GM19372 (cell line): ENCODE data around the gene SPRTN.

Source experiments
- ATAC-seq: cut with Tn5 transposase; IDR thresholded peaks from one replicate; pipeline ENCODE4 v1.9.1; 2021; ENCODE audit warnings: mild to moderate bottlenecking, low read depth, moderate library complexity; ENCODE audit not compliant: unreplicated experiment

SPRTN gene

GRCh38 chr1:231372501-231372900 is 34.4 kb downstream of the SPRTN start:
- ATAC-seq: no peak

GRCh38 chr1:231374394-231374793 is 36.3 kb downstream of the SPRTN start:
- ATAC-seq: no peak

- no peak for ATAC-seq
These were observed 38.0 kb downstream of the SPRTN start for GRCh38 chr1:231376101-231376500.

- peak; percentile 67 for ATAC-seq
These were observed 38.9 kb downstream of the SPRTN start for GRCh38 chr1:231376875-231377549.

- no peak for ATAC-seq
These were observed 43.6 kb downstream of the SPRTN start for GRCh38 chr1:231381729-231382128.

- no peak for ATAC-seq
These were observed 44.3 kb downstream of the SPRTN start for GRCh38 chr1:231382426-231382825.

GRCh38 chr1:231383159-231383860 is 45.2 kb downstream of the SPRTN start:
- ATAC-seq: no peak

- ATAC-seq: no peak
These were observed 46.8 kb downstream of the SPRTN start for GRCh38 chr1:231384696-231385415.

- ATAC-seq: no peak
These were observed 47.3 kb downstream of the SPRTN start for GRCh38 chr1:231385416-231385748.

GRCh38 chr1:231386466-231386865 is 48.4 kb downstream of the SPRTN start:
- no peak for ATAC-seq

GRCh38 chr1:231387770-231388669 is 49.9 kb downstream of the SPRTN start:
- ATAC-seq: no peak

- no peak for ATAC-seq
These were observed 52.0 kb downstream of the SPRTN start for GRCh38 chr1:231390071-231390470.

- no peak for ATAC-seq
These were observed 54.5 kb downstream of the SPRTN start for GRCh38 chr1:231392389-231393131.

- no peak for ATAC-seq
These were observed 55.6 kb downstream of the SPRTN start for GRCh38 chr1:231393668-231394067.

- no peak for ATAC-seq
These were observed 57.2 kb downstream of the SPRTN start for GRCh38 chr1:231395076-231395997.

- no peak for ATAC-seq
These were observed 57.9 kb downstream of the SPRTN start for GRCh38 chr1:231395998-231396390.

- ATAC-seq: no peak
These were observed 58.5 kb downstream of the SPRTN start for GRCh38 chr1:231396643-231397042.

GRCh38 chr1:231397886-231398671 is 60.0 kb downstream of the SPRTN start:
- ATAC-seq: no peak
